Epithelial cell of proximal tubule (primary cell): ENCODE measurements around the gene TBC1D20. TPM values are rescaled to one million over a fixed set of nuclear protein-coding genes. Genes with fewer than 3 reads are reported as not detected.
"Not testable (repeated sequence)": the region's sequence is repeated elsewhere in the genome, so short reads cannot be mapped to it uniquely, and the experiment has no call there.

Experiments
- DNase-seq: peaks from one replicate; pipeline ENCODE4 v3.0.0-alpha.2; 2011; ENCODE audit warnings: low read depth
- H3K4me3 ChIP-seq: 2 replicates; pipeline ENCODE4 v1.5.1; 2011; ENCODE audit warnings: low read depth, mild to moderate bottlenecking, low read length
- total RNA-seq: library from RNA; depleted of rRNA; stranded (reverse); fragments of >200 nt; gene quantifications from 2 replicates; pipeline ENCODE4 v1.2.3, GENCODE V29; 2015
- TF ChIP-seq, protein P1 (sequence below): conservative IDR thresholded peaks from 2 replicates; pipeline ENCODE4 v1.5.1; 2012; ENCODE audit warnings: low read depth, mild to moderate bottlenecking, low read length

The TBC1D20 gene
- total RNA-seq, 1 donor from 2014 or later: 16.4 TPM

DNA sequence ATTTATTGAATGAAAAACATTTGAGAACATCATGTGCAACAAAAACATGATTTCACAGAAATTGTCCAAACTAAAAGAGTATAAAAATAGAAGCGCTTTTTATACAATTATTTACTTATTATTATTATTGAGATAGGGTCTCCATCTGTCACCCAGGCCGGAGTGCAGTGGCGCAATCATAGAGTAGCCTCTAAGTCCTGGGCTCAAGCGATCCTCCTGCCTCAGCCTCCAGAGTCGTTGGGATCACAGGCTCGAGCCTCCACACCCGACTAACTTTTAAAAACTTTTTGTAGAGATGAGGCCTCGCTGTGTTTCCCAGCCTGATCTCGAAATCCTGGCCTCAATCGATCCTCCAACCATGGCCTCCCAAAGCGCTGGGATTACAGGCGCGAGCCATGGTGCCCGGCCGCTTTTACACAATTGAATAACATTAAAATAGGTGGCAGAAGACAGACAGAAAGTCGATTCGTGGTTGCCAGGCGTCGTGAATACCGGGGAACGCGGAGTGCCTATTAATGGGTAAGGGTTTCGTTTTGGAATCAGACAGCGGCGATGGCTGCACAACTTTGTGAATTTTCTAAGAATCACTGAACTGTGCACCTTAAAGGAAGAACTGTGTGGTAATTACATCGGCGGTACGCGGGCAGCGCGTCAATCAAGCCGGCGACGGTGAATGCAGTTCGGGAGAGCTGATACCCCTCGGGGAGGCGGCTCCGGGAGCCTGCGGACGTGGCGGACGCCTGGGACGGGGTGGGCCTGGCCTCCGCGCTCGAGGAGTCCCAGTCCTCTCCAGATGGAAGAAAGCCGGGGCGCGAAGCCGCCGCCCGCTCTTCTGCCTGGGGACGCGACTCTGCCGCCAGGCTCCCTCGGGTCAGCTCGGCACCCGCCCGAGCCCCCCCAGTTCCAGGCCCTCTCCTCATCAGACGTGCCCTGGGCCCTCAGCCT lies 807 bp downstream of the TBC1D20 start:
- DNase-seq: no peak
- peak overlapping the region; percentile 81 for H3K4me3 ChIP-seq
- TF ChIP-seq, protein P1, sequence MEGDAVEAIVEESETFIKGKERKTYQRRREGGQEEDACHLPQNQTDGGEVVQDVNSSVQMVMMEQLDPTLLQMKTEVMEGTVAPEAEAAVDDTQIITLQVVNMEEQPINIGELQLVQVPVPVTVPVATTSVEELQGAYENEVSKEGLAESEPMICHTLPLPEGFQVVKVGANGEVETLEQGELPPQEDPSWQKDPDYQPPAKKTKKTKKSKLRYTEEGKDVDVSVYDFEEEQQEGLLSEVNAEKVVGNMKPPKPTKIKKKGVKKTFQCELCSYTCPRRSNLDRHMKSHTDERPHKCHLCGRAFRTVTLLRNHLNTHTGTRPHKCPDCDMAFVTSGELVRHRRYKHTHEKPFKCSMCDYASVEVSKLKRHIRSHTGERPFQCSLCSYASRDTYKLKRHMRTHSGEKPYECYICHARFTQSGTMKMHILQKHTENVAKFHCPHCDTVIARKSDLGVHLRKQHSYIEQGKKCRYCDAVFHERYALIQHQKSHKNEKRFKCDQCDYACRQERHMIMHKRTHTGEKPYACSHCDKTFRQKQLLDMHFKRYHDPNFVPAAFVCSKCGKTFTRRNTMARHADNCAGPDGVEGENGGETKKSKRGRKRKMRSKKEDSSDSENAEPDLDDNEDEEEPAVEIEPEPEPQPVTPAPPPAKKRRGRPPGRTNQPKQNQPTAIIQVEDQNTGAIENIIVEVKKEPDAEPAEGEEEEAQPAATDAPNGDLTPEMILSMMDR: no peak

DNA sequence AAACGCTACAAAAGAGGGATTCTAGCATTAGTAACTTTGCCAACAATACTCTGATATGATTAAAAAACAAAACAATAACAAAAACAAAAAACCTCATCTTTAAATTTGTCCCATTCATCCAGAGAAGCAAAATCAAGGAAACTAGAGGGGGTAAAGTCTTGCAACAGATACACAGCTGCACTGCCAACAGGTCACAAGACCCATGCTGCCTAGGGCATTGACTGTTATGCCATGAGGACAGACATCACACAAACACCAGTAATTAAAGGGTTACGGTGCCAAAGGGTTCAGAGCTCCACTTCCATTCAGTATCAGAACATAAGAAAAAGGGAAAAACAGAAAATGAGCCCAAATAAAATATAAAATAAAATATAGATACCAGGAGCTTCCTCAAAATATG lies 1.6 kb downstream of the TBC1D20 start:
- TF ChIP-seq, protein P1: no peak
- H3K4me3 ChIP-seq: peak overlapping the region; percentile 81
- no peak for DNase-seq

DNA sequence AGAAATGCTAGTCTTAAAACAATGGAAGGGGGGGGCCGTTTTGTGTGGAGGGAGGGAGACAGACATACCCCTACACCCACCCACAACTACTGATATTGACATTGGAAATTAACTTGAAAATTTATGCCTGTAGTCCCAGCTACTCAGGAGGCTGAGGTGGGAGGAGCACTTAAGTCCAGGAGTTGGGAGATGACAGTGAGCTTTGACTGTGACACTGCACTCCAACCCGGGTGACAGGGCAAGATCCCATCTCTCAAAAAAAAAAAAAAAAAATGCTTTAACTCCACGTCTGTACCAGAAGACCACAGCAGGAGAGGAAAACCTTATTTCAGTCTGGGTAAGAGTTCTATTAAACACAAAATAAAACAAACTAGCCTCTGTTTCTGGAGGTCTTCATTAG lies 2.2 kb downstream of the TBC1D20 start:
- DNase-seq: no peak
- peak overlapping the region; percentile 81 for H3K4me3 ChIP-seq
- TF ChIP-seq, protein P1: no peak

GRCh38 chr20:458776-459175 lies 3.6 kb downstream of the TBC1D20 start:
- H3K4me3 ChIP-seq: no peak overlapping the region
- TF ChIP-seq, protein P1: no peak
- DNase-seq: no peak

DNA sequence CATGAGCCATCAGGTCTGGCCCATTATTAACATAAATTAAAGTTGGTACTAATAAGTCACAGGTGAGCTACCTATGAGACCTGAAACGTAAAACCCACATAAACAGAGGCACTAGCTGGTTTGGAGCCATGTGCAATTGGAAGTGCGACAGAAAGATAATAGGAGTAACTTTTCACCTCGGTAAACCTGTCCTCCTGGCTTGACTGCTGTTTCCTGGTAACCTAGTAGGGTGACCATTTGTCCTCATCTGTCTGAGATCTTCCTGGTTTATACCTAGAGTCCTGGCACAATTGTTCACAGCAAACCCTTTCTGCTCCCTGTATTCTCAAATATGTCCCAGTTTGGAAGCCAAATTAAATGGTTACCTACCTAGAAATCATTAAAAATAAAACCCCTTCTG lies 7.4 kb downstream of the TBC1D20 start:
- no peak for DNase-seq
- TF ChIP-seq, protein P1: no peak
- no peak overlapping the region for H3K4me3 ChIP-seq

DNA sequence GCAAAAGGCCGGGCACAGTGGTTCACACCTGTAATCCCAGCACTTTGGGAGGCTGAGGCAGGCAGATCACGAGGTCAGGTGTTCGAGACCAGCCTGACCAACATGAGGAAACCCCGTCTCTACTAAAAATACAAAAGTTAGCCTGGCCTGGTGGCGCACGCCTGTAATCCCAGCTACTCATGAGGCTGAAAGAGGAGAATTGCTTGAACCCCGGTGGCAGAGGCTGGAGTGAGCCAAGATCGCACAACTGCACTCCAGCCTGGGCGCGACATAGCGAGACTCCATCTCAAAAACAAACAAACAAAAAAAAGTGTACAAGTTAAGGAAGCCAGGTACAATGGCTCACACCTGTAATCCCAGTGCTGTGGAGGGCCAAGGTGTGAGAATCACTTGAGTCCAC lies 10.3 kb downstream of the TBC1D20 start:
- H3K4me3 ChIP-seq: not testable (repeated sequence)

GRCh38 chr20:445514-446336 lies 16.6 kb downstream of the TBC1D20 start:
- no peak overlapping the region for H3K4me3 ChIP-seq
- TF ChIP-seq, protein P1: no peak
- DNase-seq: no peak

More for the DNA sequence above, 10.3 kb downstream of the TBC1D20 start:
- not testable (repeated sequence) for DNase-seq
